Uterus (tissue), 4 donors: Measurements from ENCODE around the gene JMJD4. TPM values are rescaled to one million over a fixed set of nuclear protein-coding genes. Genes with fewer than 3 reads are reported as not detected.
"Not testable (repeated sequence)": the region's sequence is repeated elsewhere in the genome, so short reads cannot be mapped to it uniquely, and the experiment has no call there.

ENCODE experiments used
- DNase-seq, 2 donors: peaks; one replicate each; pipeline ENCODE4 v3.0.0-alpha.2; 2019 to 2020
- H3K27ac ChIP-seq, 2 donors: fragments of 200-600 bp; sonication (generic); 1 replicate in 1 of 2; 2 replicates in 1 of 2; pipeline ENCODE4 v1.5.1; 2016 to 2018
- H3K27me3 ChIP-seq, 2 donors: fragments of 200-600 bp; sonication (generic); one replicate each; pipeline ENCODE4 v1.5.1; 2018 to 2019; ENCODE audit warnings: control low read depth in 1 of 2
- H3K36me3 ChIP-seq, 2 donors: fragments of 200-600 bp; sonication (generic); one replicate each; pipeline ENCODE4 v1.5.1; 2019; ENCODE audit warnings: control low read depth in 1 of 2
- H3K4me1 ChIP-seq, 2 donors: fragments of 200-600 bp; sonication (generic); one replicate each; pipeline ENCODE4 v1.5.1; 2018 to 2019; ENCODE audit warnings: control low read depth in 1 of 2
- H3K4me3 ChIP-seq, 2 donors: fragments of 200-600 bp; sonication (generic); 1 replicate in 1 of 2; 2 replicates in 1 of 2; pipeline ENCODE4 v1.5.1; 2018 to 2019; ENCODE audit warnings: mild to moderate bottlenecking in 1 of 2
- H3K9me3 ChIP-seq, 2 donors: fragments of 200-600 bp; sonication (generic); one replicate each; pipeline ENCODE4 v1.5.1; 2019; ENCODE audit warnings: control low read depth in 1 of 2
- POLR2A ChIP-seq, 2 donors: fragments of 450-650 bp; IDR thresholded peaks; one replicate each; pipeline ENCODE4 v1.6.1; 2016; ENCODE audit warnings: antibody characterized with exemption in 2 of 2, mild to moderate bottlenecking in 1 of 2, moderate library complexity in 1 of 2
- intact Hi-C: fragments of 100-400 bp; cut with DNase I; formaldehyde crosslinking; loops from one replicate; pipeline ENCODE4 v1.15.1; 2023; ENCODE audit warnings: low total_unique reads
- total RNA-seq, 4 donors: library from RNA; depleted of rRNA in 3 of 4; stranded (reverse); fragments of >200 nt in 3 of 4; gene quantifications; one replicate each; pipeline versions ENCODE4 v1.1.0 to v1.2.4, GENCODE V29; 2014 to 2023
- TF ChIP-seq, protein P1 (sequence below), 4 experiments: fragments of 200-600 bp in 2 of 4; fragments of 450-650 bp in 2 of 4; sonication (generic) in 2 of 4; IDR thresholded peaks; one replicate each; pipeline ENCODE4 v1.5.1; 2016 to 2019; ENCODE audit warnings: antibody characterized with exemption in 4 of 4, mild to moderate bottlenecking in 2 of 4, moderate library complexity in 1 of 4
- donor health status: DM: yes; HTN: yes; CAD: no.

JMJD4 gene
- total RNA-seq, 4 donors from 2014 or later, result 5.0 to 29.6 (median 15.7) TPM

DNA sequence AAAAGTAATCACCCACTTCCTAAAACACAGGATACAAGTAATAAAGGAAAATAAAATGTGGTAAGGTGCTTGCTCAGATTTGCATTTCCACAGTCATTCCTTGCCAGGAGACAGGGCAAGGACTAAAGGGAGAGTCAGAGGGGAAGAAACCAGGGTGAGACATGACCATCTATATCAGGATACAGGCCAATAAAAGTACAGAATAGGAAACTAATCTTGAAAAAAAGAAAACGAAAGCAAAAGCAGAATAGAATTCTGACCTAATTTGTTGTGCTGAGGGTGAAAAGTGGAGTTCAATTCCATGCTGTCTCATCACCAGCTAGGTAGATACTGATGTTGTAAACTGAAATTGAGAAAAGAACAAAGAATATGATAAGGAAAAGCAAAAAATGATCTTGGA lies 27.3 kb downstream of the JMJD4 start:
- intact Hi-C loops, result no loop called here
- H3K36me3 ChIP-seq, result no peaks in the 10 kb centered on the region
- H3K9me3 ChIP-seq, result no peaks in the 10 kb centered on the region
- H3K27ac ChIP-seq, result no peak overlapping the region
- TF ChIP-seq POLR2A (IDR thresholded peaks at IDR 0.05), result no peak
- TF ChIP-seq, protein P1, sequence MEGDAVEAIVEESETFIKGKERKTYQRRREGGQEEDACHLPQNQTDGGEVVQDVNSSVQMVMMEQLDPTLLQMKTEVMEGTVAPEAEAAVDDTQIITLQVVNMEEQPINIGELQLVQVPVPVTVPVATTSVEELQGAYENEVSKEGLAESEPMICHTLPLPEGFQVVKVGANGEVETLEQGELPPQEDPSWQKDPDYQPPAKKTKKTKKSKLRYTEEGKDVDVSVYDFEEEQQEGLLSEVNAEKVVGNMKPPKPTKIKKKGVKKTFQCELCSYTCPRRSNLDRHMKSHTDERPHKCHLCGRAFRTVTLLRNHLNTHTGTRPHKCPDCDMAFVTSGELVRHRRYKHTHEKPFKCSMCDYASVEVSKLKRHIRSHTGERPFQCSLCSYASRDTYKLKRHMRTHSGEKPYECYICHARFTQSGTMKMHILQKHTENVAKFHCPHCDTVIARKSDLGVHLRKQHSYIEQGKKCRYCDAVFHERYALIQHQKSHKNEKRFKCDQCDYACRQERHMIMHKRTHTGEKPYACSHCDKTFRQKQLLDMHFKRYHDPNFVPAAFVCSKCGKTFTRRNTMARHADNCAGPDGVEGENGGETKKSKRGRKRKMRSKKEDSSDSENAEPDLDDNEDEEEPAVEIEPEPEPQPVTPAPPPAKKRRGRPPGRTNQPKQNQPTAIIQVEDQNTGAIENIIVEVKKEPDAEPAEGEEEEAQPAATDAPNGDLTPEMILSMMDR (IDR thresholded peaks at IDR 0.05), result no peak
- no peaks in the 10 kb centered on the region for H3K4me1 ChIP-seq
- no peaks in the 10 kb centered on the region for H3K27me3 ChIP-seq
- no peak overlapping the region for H3K4me3 ChIP-seq
- no peak for DNase-seq

DNA sequence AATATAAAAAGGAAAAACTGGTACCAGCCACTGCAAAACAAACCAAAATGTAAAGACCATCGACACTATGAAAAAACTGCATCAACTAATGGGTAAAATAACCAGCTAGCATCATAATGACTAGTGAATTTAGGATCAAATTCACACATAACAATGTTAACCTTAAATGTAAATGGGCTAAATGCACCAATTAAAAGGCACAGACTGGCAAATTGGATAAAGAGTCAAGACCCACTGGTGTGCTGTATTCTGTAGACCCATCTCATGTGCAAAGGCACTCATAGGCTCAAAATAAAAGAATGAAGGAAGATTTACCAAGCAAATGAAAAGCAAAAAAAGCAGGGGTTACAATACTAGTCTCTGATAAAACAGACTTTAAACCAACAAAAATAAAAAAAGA lies 33.5 kb downstream of the JMJD4 start:
- H3K4me3 ChIP-seq, H3K27ac ChIP-seq, H3K36me3 ChIP-seq, intact Hi-C loops, H3K9me3 ChIP-seq, H3K4me1 ChIP-seq, H3K27me3 ChIP-seq, DNase-seq: not testable (repeated sequence)

DNA sequence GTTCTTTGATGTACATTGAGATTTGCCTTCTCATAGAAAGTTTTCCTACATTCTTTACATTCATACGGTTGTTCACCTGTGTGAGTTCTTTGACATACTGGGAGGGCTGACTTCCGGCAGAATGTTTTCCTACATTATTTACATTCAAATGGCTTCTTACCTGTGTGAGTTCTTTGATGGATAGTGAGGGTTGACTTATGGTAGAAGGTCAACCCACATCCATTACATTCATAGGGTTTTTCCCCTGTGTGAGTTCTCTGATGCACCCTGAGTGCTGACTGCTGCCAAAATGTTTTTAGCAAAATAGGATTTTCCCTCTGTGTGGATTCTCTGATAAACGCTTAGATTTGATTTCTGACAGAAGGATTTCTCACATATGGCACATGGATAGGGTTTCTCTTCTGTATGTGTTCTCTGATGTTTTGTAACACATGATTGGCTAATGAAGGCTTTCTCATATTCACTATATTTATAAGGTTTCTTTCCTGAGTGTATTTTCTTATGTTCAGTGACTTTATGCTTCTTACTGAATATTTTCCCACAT lies 37.7 kb downstream of the JMJD4 start:
- Histone ChIP-seq H3K9me3 (no peaks in the 10 kb centered on the region), H3K36me3 (no peaks in the 10 kb centered on the region), H3K27ac (no peak overlapping the region), H3K4me3 (no peak overlapping the region), H3K27me3 (no peaks in the 10 kb centered on the region), H3K4me1 (no peaks in the 10 kb centered on the region)
- TF ChIP-seq, protein P1 (IDR thresholded peaks at IDR 0.05), result no peak
- TF ChIP-seq POLR2A (IDR thresholded peaks at IDR 0.05), result no peak
- intact Hi-C loops, result no loop called here
- no peak for DNase-seq

DNA sequence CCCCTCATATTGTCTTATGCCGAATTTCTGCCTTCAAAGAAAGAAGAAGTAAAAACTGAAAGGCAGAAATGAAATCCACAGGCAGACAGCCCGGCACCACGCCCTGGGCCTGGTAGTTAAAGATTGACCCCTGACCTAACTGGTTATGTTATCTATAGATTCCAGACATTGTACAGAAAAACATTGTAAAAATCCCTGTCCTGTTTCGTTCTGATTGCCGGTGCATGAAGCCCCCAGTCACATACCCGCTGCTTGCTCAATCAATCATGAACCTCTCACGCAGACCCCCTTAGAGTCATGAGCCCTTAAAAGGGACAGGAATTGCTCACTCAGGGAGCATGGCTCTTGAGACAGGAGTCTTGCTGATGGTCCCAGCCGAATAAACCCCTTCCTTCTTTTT lies 49.3 kb downstream of the JMJD4 start:
- Histone ChIP-seq H3K4me3 (no peak overlapping the region), H3K4me1 (no peaks in the 10 kb centered on the region), H3K27me3 (no peaks in the 10 kb centered on the region), H3K36me3 (no peaks in the 10 kb centered on the region), H3K9me3 (no peaks in the 10 kb centered on the region), H3K27ac (no peak overlapping the region)
- no peak for DNase-seq
- intact Hi-C loops, result no loop called here
- TF ChIP-seq, protein P1 (IDR thresholded peaks at IDR 0.05), result no peak
- no peak for TF ChIP-seq POLR2A (IDR thresholded peaks at IDR 0.05)

Other genes with a start within 250 kb of the JMJD4 start
- gene ZNF678, start 171.7 kb downstream of the JMJD4 start, total RNA-seq, result 10 to 100 TPM in 3 of 4 donors, 1 to 10 TPM in 1; 9.7 to 51.4 (median 18.6) TPM
- gene SNAP47, start 133 bp upstream of the JMJD4 start, total RNA-seq, result 10 to 100 TPM; 33.3 to 75.5 (median 55.2) TPM
- gene PRSS38, start 80.4 kb upstream of the JMJD4 start, total RNA-seq, result not detected
- 1 to 10 TPM in 3 of 4 donors, not detected in 1; 2.4 to 6.8 (median 4.4) TPM for gene WNT9A, start 212.6 kb upstream of the JMJD4 start, total RNA-seq